ENCODE measurements around the gene IDI1. TPM values are rescaled to one million over a fixed set of nuclear protein-coding genes. Genes with fewer than 3 reads are reported as not detected.

The IDI1 gene
- 10 to 100 TPM; 39.0 to 67.2 (median 41.5) TPM for total RNA-seq

GRCh38 chr10:1048732-1049424 is at the start of gene IDI1:
Gene IDI1, minus strand, starts transcription at chr10:1049119. Its CDS starts 116 bp downstream, at chr10:1049003.
- peak; percentile 11 to 98 for TF ChIP-seq POLR2A (IDR thresholded peaks at IDR 0.05)
- TF ChIP-seq, protein P1, sequence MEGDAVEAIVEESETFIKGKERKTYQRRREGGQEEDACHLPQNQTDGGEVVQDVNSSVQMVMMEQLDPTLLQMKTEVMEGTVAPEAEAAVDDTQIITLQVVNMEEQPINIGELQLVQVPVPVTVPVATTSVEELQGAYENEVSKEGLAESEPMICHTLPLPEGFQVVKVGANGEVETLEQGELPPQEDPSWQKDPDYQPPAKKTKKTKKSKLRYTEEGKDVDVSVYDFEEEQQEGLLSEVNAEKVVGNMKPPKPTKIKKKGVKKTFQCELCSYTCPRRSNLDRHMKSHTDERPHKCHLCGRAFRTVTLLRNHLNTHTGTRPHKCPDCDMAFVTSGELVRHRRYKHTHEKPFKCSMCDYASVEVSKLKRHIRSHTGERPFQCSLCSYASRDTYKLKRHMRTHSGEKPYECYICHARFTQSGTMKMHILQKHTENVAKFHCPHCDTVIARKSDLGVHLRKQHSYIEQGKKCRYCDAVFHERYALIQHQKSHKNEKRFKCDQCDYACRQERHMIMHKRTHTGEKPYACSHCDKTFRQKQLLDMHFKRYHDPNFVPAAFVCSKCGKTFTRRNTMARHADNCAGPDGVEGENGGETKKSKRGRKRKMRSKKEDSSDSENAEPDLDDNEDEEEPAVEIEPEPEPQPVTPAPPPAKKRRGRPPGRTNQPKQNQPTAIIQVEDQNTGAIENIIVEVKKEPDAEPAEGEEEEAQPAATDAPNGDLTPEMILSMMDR (IDR thresholded peaks at IDR 0.05) = peak in 1 of 6 experiments; percentile 2
- 0 to 1% methylated on average over 11 to 28 of the region's 83 CpGs for WGBS, 2 donors
- peaks cover 13 to 15% of the 10 kb centered on the region in 2 donors for H3K4me1 ChIP-seq
- H3K27me3 ChIP-seq = no peaks in the 10 kb centered on the region
- no peaks in the 10 kb centered on the region for H3K9me3 ChIP-seq
- H3K4me3 ChIP-seq (replicated peaks in 1 of 3) = peak within 1 kb of the TSS; percentile 42 to 70 (median 66)
- peak within 1 kb of the TSS; percentile 94 to 98 (median 97) for H3K27ac ChIP-seq
- intact Hi-C loops (cut with DNase I) = no loop called here
- DNase-seq = peak; percentile 98
- no peaks in the 10 kb centered on the region for H3K36me3 ChIP-seq

DNA sequence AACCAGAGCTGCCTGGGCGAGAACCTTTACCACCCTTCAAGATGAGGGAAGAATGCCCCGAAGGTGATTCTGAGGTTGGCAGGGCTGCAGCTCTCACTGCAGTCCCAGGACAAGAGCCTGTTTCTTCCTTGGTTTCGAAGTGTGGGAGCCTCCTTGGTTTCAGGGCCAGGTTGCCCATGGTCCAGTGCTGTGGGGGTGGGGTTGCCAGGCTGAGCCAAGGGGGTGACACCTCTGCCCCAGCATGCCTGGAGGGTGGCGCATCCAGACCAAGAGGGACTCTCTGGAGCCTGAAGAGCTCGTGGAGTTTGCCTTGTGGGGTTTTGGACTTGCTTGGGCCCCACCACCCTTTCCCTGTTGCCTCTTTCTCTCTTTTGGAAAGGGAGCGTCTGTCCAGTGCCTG is 48.5 kb upstream of the IDI1 start:
- TF ChIP-seq POLR2A (IDR thresholded peaks at IDR 0.05) = no peak
- TF ChIP-seq, protein P1 (IDR thresholded peaks at IDR 0.05) = no peak
- H3K27ac ChIP-seq = no peak overlapping the region
- DNase-seq = no peak
- no peaks in the 10 kb centered on the region for H3K27me3 ChIP-seq
- intact Hi-C loops (cut with DNase I) = no loop called here
- H3K36me3 ChIP-seq = peaks cover 30 to 40% of the 10 kb centered on the region in 2 donors
- 82 to 96% methylated on average over 6 of the region's 6 CpGs for WGBS, 2 donors
- no peaks in the 10 kb centered on the region for H3K9me3 ChIP-seq
- H3K4me1 ChIP-seq = no peaks in the 10 kb centered on the region
- H3K4me3 ChIP-seq (replicated peaks in 1 of 3) = no peak overlapping the region

GRCh38 chr10:1096287-1096889 is 47.5 kb upstream of the IDI1 start:
- H3K4me3 ChIP-seq (replicated peaks in 1 of 3) = no peak overlapping the region
- H3K27ac ChIP-seq = no peak overlapping the region
- H3K36me3 ChIP-seq = peaks cover 27 to 29% of the 10 kb centered on the region in 2 donors
- H3K4me1 ChIP-seq = no peaks in the 10 kb centered on the region
- no peak for DNase-seq
- no peak for TF ChIP-seq POLR2A (IDR thresholded peaks at IDR 0.05)
- TF ChIP-seq, protein P1 (IDR thresholded peaks at IDR 0.05) = no peak
- intact Hi-C loops (cut with DNase I) = no loop called here
- no peaks in the 10 kb centered on the region for H3K27me3 ChIP-seq
- 94 to 95% methylated on average over 27 of the region's 27 CpGs for WGBS, 2 donors
- no peaks in the 10 kb centered on the region for H3K9me3 ChIP-seq

DNA sequence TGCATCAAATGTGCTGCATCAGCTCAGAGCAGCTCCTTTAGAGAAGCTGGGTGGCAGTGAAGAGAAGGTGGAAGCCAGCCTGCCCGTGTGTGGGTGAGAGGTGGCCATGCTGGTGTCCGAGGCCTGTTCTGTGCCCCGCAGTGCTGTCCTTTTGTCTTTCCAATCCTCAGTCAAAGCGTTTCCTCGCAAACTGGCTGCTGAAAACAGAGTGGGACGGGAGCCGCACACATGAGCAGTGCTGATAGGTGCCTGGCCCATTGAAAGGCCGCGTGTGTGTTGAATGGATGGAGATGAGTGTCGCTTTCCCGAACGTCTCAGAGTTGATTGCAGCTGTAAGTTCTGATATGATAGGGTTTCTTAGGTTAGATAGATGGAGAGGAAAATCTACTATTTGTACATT is 46.6 kb upstream of the IDI1 start:
- H3K36me3 ChIP-seq = peaks cover 33 to 36% of the 10 kb centered on the region in 2 donors
- TF ChIP-seq POLR2A (IDR thresholded peaks at IDR 0.05) = no peak
- TF ChIP-seq, protein P1 (IDR thresholded peaks at IDR 0.05) = no peak
- H3K4me3 ChIP-seq (replicated peaks in 1 of 3) = no peak overlapping the region
- intact Hi-C loops (cut with DNase I) = no loop called here
- H3K9me3 ChIP-seq = no peaks in the 10 kb centered on the region
- no peaks in the 10 kb centered on the region for H3K27me3 ChIP-seq
- whole genome bisulfite sequencing, 2 donors = 87 to 90% methylated on average over 12 of the region's 12 CpGs
- H3K27ac ChIP-seq = no peak overlapping the region
- DNase-seq = no peak
- H3K4me1 ChIP-seq = no peaks in the 10 kb centered on the region
